GM18507 (cell line): ENCODE data around the gene CDH12.
"Not testable (repeated sequence)": the region's sequence is repeated elsewhere in the genome, so short reads cannot be mapped to it uniquely, and the experiment has no call there.

Experiments
- DNase-seq: peaks from one replicate; pipeline ENCODE4 v3.0.0; 2011; ENCODE audit warnings: low read depth; ENCODE audit not compliant: insufficient read length; ENCODE audit errors: extremely low spot score
- FAIRE-seq: peaks from 2 replicates; lab custom pipeline; 2011; peaks lifted over from hg19 to GRCh38; lab: Jason Lieb, UNC

The CDH12 gene

GRCh38 chr5:22669345-22669744 lies 183.8 kb downstream of the CDH12 start:
- FAIRE-seq, result no peak
- no peak for DNase-seq

DNA sequence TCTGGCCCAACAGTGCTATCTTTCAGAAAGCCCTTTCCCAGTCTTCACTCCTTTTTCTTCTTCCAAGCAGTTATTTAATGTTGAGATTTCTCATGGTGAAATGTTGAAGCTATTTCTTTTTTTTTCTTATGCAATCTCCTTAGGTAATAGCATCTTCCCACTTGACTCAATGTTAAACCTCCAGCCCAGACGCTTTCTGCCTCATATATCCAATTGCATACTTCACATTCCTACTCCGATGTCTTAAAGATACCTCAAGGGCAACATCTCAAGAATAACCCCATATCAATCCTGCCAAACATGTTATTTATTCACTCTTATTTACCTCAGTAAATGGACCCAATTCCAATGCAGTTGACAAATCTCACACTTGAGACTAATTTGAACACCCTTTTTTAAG lies 187.3 kb downstream of the CDH12 start:
- FAIRE-seq (no peak), DNase-seq (no peak)

GRCh38 chr5:22663134-22663533 lies 190.0 kb downstream of the CDH12 start:
- DNase-seq (no peak), FAIRE-seq (no peak)

GRCh38 chr5:22662391-22662790 lies 190.8 kb downstream of the CDH12 start:
- no peak for FAIRE-seq
- no peak for DNase-seq

DNA sequence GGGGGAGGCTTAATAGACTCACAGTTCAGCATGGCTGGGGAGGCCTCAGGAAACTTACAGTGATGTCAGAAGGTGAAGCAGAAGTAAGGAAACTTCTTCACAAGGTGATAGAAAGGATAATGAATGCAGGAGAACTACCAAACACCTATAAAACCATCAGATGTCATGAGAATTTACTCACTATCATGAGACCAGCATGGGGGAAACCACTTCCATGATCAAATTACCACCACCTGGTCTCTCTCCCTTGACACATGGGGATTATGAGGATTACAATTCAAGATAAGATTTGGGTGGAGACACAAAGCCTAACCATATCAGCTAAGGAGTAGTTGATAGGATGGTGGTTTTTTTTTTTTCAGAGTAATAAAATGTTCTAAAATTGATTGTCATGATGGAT lies 201.8 kb downstream of the CDH12 start:
- DNase-seq, result no peak
- no peak for FAIRE-seq

- DNase-seq (no peak), FAIRE-seq (no peak)
Observed at GRCh38 chr5:22650511-22650910, 202.6 kb downstream of the CDH12 start.

- FAIRE-seq (no peak), DNase-seq (no peak)
Observed at GRCh38 chr5:22649074-22649473, 204.1 kb downstream of the CDH12 start.

- DNase-seq (no peak), FAIRE-seq (no peak)
Observed at GRCh38 chr5:22644859-22645258, 208.3 kb downstream of the CDH12 start.

DNA sequence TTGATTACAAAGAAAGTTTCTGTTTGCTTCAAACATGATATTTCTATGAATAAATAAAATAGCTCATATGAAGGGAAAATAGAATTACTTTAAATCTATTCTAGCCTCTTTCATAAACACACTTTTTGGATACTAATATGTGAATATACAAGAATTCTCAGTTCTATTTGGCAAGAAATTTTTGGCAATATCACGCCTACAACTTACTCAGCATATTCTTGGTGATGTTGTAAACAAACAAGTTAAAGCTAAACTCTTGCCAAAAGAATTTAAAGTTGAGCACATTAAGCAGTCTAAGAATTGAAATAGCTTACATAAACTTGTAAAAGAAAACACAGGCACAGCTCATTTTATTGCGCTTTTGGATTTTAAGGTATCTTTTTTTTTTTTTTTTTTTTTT lies 209.8 kb downstream of the CDH12 start:
- DNase-seq (no peak), FAIRE-seq (no peak)

DNA sequence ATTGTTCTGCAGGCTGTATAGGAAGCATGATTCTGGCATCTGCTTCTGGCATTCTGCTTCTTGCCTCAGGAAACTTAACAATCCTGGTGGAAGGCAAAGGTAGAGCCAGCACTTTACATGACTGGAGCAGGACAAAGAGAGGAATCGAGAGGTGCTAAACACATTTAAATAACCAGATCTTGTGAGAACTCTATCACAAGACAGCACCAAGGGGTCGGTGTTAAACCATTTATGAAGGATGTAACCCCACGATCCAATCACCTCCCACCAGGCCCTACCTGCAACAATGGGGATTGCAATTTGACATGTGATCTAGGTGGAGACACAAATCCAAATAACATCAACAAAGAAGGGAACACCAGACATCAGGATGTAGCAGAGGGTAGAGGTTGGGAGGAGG lies 221.5 kb downstream of the CDH12 start:
- no peak for FAIRE-seq
- DNase-seq, result no peak

DNA sequence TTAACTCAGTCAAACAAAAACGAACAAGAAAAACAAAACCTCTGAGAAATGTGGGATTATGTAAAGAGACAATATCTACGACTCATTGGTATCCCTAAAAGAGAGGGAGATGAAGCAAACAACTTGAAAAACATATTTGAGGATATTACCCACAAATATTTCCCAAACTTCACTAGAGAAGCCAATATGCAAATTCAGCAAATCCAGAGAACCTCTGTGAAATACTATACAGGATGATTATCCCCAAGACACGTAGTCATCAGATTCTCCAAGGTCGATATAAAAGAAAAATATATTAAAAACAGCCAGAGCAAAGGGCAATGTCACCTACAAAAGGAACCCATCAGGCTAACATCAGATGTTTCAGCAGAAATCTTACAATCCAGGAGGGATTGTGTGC lies 226.1 kb downstream of the CDH12 start:
- FAIRE-seq (no peak), DNase-seq (no peak)

GRCh38 chr5:22625451-22625850 lies 227.7 kb downstream of the CDH12 start:
- DNase-seq (no peak), FAIRE-seq (no peak)

DNA sequence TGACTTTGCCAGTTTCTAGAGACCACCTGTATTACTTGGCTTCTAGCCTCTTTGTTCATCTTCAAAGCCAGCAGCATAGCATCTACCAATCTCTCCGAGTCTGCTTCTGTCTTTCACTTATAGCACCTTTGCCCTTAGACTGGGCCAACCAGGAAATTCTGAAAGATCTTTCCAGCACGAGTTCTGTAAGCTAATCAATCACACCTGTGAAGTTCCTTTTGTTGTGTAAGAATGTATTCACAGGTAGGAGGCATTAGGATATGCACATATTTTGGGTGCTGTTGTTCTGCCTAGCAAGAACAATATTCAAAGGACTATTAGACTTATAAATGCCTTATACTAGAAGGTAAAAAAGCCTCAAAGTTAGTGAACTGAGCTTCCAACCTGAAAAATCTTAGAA lies 232.1 kb downstream of the CDH12 start:
- FAIRE-seq (no peak), DNase-seq (no peak)

- FAIRE-seq (no peak), DNase-seq (no peak)
Observed at GRCh38 chr5:22615964-22616363, 237.2 kb downstream of the CDH12 start.

DNA sequence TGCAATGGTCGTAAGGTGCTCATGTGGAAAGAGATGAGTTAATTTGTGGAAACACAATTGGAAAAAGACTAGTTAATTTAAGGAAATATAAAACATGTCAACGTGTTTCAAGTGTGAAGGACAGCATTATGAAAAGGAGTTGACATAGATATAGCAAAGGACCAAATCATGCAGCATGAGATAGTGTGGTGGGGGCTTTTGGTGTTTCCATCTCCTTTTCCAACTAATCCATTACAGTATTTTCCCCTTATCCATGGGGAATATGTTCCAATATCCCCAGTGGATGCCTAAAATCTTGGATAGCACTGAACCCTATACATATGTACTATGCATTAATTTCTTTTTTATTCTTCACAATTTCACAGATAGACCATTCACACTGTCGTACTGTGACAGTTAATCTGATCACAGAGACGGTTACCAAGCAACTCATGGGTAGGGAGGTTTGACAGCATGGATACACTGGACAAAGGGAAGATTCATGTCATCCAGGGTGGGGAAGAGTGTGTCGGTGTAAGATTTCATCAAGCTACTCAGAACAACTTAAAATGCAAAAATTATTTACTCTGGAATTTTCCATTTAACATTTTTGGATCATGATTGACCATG lies 238.6 kb downstream of the CDH12 start:
- no peak for DNase-seq
- FAIRE-seq, result no peak

GRCh38 chr5:22612928-22613327 lies 240.2 kb downstream of the CDH12 start:
- no peak for FAIRE-seq

DNA sequence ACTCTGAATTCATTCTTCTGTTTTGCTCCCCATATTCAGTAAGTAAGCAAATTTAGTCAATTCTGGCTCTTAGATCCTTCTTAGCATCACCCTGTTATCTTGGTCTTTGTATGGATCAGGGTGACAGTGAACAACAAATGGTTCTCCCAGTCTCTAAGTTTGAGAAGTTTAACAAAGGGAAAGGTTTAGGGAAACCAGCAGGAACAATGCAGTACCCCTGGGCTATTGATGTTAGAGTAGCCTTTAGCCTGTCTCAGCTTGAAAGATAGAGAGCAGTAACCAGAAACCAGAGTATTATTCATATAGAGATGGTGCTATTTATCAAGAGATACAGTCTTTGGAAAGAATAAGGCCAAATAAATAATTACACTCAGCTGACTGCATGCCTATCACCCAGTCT lies 241.8 kb downstream of the CDH12 start:
- DNase-seq (no peak), FAIRE-seq (no peak)

More at GRCh38 chr5:22612928-22613327, 240.2 kb downstream of the CDH12 start:
- no peak for DNase-seq

DNA sequence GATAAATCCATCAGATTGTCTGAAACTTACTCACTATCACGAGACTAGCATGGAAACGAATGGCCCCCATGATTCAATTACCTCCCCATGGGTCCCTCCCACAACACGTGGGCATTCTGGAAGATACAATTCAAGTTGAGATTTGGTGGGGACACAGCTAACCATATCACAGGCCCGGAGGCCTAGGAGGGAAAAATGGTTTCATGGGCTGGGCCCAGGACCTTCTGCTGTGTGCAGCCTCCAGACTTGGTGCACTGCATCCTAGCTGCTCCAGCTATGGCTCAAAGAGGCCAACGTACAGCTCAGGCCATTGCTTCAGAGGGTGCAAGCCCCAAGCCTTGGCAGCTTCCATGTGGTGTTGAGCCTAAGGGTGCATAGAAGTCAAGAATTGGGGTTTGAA lies 245.6 kb downstream of the CDH12 start:
- not testable (repeated sequence) for FAIRE-seq, DNase-seq

DNA sequence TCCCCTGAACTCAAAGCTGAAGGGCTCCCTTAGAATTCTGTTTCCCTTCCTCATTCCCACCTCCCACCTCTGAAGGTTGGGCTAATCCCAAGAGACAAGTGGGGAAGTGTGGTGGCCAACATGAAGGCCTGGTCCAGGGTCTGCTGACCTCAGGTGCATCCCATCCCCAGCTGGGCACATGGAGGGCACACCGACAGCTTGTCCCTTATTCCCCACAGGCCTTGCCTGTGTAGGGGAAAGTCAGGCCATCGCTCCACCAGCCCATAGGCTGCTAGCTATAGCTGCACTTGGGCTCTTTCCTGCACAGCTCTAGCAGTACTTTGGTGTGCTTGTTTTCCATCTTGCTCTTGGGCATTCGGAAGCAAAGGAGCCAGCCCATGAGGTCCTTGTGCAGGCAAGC lies 247.7 kb downstream of the CDH12 start:
- FAIRE-seq (no peak), DNase-seq (no peak)

GRCh38 chr5:22604711-22605110 lies 248.4 kb downstream of the CDH12 start:
- FAIRE-seq (no peak), DNase-seq (no peak)

- DNase-seq (no peak), FAIRE-seq (no peak)
Observed at GRCh38 chr5:22598796-22599195, 254.3 kb downstream of the CDH12 start.

DNA sequence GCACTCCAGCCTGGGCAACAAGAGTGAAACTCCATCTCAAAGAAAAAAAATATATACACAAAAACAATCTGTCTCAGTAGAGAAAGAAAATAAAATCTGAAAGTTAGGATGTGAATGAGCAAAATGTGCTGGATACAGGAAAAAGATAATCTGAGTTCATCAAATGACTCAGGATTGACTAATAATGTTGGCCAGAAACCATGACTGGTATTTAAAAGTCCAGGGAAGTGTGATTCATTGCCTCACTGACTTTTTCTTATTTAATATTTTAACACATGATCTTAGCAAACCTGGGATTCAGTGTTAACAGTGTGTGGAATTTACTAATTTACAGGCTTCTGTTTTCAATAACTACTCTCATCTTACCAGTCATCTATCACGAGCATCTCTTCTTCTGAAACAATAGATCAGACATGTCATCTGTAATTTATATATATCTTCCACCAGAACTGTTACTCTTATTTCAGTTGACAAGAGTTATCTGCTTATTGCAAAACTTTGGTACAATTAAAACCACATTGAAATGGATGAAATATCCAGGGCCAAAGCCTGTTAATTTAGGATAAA lies 256.7 kb downstream of the CDH12 start:
- no peak for DNase-seq
- no peak for FAIRE-seq
